ENCODE data around the gene SYT7.

SYT7 gene

GRCh38 chr11:61555978-61556377, 24.9 kb downstream of the SYT7 start:
- H3K4me3 ChIP-seq (ENCODE audit: low read depth, low read length), result no peak overlapping the region
- DNase-seq (ENCODE audit: low read depth), result no peak
- TF ChIP-seq CTCF (conservative IDR thresholded peaks at IDR 0.05; ENCODE audit: low read depth, low read length), result no peak

- no peak for DNase-seq (ENCODE audit: low read depth)
- H3K4me3 ChIP-seq (ENCODE audit: low read depth, low read length), result no peak overlapping the region
- TF ChIP-seq CTCF (conservative IDR thresholded peaks at IDR 0.05; ENCODE audit: low read depth, low read length), result peak; percentile 1
Measured at GRCh38 chr11:61555051-61555969, 25.6 kb downstream of the SYT7 start.

GRCh38 chr11:61554172-61554988, 26.5 kb downstream of the SYT7 start:
- H3K4me3 ChIP-seq (ENCODE audit: low read depth, low read length), result no peak overlapping the region
- no peak for TF ChIP-seq CTCF (conservative IDR thresholded peaks at IDR 0.05; ENCODE audit: low read depth, low read length)
- DNase-seq (ENCODE audit: low read depth), result no peak

- no peak for TF ChIP-seq CTCF (conservative IDR thresholded peaks at IDR 0.05; ENCODE audit: low read depth, low read length)
- no peak for DNase-seq (ENCODE audit: low read depth)
- H3K4me3 ChIP-seq (ENCODE audit: low read depth, low read length), result no peak overlapping the region
Measured at GRCh38 chr11:61553373-61554171, 27.3 kb downstream of the SYT7 start.

- no peak overlapping the region for H3K4me3 ChIP-seq (ENCODE audit: low read depth, low read length)
- TF ChIP-seq CTCF (conservative IDR thresholded peaks at IDR 0.05; ENCODE audit: low read depth, low read length), result no peak
- no peak for DNase-seq (ENCODE audit: low read depth)
Measured at GRCh38 chr11:61552108-61552635, 28.7 kb downstream of the SYT7 start.

GRCh38 chr11:61551634-61552033, 29.2 kb downstream of the SYT7 start:
- no peak overlapping the region for H3K4me3 ChIP-seq (ENCODE audit: low read depth, low read length)
- TF ChIP-seq CTCF (conservative IDR thresholded peaks at IDR 0.05; ENCODE audit: low read depth, low read length), result no peak
- peak; percentile 12 for DNase-seq (ENCODE audit: low read depth)

Measured in choroid plexus epithelial cell (primary cell).